LNCAP (cell line): ENCODE results near the gene LGI2.

Source experiments
- CTCF ChIP-seq: fragments of 450-650 bp; IDR thresholded peaks from 2 replicates; pipeline ENCODE4 v1.5.1; 2017; ENCODE audit warnings: mild to moderate bottlenecking

The LGI2 gene

GRCh38 chr4:25068386-25068785, 37.6 kb upstream of the LGI2 start:
- no peak for TF ChIP-seq CTCF

- TF ChIP-seq CTCF = no peak
These were observed 35.3 kb upstream of the LGI2 start for GRCh38 chr4:25065932-25066590.

- no peak for TF ChIP-seq CTCF
These were observed 34.7 kb upstream of the LGI2 start for GRCh38 chr4:25065431-25065858.

GRCh38 chr4:25063116-25063515, 32.4 kb upstream of the LGI2 start:
- no peak for TF ChIP-seq CTCF

- TF ChIP-seq CTCF = no peak
These were observed 31.4 kb upstream of the LGI2 start for GRCh38 chr4:25062098-25062497.

- TF ChIP-seq CTCF = no peak
These were observed 30.9 kb upstream of the LGI2 start for GRCh38 chr4:25061602-25062001.

GRCh38 chr4:25060963-25061340, 30.2 kb upstream of the LGI2 start:
- TF ChIP-seq CTCF = no peak
